HG03442 (cell line): ENCODE results near the gene SLC51B.
"Not testable (repeated sequence)": the region's sequence is repeated elsewhere in the genome, so short reads cannot be mapped to it uniquely, and the experiment has no call there.

Experiments used
- ATAC-seq: cut with Tn5 transposase; IDR thresholded peaks from one replicate; pipeline ENCODE4 v1.9.1; 2021; ENCODE audit warnings: mild to moderate bottlenecking, moderate library complexity; ENCODE audit not compliant: unreplicated experiment

Gene SLC51B

DNA sequence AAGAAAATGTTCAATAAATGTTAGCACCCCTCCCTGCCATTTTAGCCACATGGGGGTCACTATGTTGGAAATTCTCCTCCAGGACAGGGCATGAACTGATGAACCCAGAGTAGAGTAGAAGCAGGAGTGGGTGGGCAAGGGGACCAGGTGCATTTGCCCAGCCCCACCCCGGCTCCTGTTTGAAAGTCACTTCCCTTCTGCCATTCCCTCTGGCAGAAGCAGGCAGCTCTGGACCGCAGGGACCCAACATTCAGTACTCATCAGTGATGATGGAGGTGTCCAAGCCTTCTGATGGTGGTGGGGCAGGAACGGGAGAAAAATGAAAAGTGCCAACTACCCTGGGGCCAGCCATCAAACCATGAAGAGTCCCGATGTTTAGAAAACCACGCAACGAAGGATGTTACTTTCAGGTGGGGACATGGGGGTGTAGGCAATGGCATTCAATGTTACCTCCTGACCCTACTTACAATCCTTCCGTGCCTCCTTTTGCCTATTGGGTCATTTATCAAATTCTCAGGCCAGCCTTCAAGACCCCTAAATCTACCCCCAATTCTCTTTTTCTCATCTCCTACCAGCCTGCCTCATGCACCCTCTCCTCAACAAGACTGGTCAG, 52.6 kb downstream of the SLC51B start:
- no peak for ATAC-seq

DNA sequence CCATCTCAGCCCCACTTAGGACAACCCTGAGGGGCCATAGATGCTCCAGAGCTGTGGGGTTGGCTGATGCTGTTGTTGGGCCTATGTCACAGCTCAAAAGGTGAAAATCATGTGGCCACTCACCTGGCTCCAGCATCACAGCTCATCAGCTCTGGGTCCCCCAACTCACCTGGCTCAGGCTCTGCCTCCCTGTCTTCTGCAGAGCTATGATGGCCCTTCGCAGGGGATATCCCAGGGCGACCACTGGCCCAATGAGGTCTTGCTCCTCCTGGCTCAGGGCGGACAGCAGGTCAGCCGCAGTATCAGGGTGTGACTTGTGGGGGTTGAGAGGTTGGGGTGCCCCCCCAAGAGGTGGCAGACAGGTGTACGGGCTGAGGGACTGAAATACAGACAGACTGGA, 54.1 kb downstream of the SLC51B start:
- no peak for ATAC-seq

- not testable (repeated sequence) for ATAC-seq
Measured at GRCh38 chr15:65099801-65100200, 54.6 kb downstream of the SLC51B start.

DNA sequence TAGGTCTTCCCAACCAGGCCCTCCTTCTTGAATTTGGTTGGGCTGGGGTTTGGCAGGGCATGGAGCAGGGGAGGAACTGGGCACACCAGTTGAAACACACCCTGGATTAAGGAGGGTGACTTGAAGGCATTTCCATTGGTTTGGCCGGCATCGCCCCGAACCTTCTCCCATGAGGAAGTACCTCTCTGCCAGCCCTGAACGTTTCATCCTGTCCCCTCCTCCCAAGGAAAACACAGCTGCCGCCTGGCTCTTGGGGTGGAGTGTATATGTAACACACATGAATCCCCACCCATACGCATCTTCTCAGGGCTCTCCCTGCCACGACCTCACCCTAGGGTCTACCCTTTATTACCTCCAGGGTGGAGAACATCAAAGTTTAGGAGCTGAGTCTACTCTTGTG, 55.3 kb downstream of the SLC51B start:
- ATAC-seq: no peak

DNA sequence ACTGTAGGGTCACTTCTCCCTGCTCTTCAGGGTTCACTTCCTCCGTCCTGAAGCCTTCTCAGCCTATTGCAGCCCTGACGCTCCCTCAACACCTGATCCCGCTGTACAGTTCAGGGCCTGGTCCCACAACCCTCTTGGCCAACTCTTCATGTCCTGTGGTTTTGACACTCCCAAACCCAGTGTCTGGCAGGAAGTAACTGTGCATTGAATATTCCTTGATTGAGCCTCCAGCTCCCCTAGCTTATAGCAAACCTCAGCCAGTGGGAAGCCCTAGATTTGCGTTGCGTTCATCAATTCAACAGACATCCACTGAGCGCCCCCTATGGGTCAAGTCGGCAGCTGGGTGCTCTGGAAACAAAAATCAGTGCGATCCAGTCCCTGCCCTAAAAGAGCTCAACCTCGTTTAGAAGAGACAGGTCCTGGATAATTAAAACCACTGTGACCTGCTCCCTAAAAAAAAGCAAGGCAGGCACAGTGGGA, 56.3 kb downstream of the SLC51B start:
- no peak for ATAC-seq

- no peak for ATAC-seq
Measured at GRCh38 chr15:65101891-65102708, 56.9 kb downstream of the SLC51B start.

DNA sequence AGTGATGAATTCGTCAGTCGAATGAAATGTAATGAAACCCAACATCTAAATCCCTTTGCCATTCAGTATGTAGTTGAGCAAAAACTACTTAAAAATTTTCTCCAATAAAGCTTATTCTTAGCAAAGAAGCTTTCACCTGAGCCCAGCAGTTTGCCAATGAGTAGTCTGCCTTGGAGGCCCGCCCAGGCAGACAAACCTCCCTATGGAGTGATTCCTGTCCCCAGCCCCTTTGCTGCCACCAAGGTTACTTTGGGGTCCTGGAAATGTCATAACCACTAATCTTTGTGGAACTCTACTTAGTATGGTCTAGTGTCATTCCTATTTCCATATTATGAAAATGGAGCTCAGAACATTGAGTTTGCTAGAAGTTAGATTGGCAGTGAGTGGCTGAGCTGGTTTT, 57.7 kb downstream of the SLC51B start:
- ATAC-seq: no peak
